ENCODE measurements around the gene DHRS1.

DHRS1 gene

DNA sequence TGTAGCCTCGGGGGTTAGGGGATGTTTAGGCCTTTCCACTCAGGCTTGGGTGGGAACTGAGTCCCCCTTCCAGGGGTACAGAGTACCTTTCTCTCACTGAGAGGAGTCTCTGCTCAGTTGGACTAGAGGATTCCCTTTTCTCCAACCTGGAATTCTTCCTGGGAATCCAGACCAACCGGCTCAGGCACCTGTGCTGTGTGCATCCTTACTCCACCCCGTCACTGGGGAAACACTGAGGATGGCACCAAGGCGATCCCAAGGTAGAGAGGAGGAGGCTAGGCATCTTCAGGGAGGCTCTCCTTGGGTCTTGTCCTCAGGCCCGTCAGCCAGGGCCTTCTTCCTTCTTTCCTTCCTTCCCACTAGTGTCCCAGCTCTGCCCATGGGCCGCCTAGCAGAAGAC is 35.7 kb downstream of the DHRS1 start:
- DNase-seq (ENCODE audit: low read depth), result no peak

DNA sequence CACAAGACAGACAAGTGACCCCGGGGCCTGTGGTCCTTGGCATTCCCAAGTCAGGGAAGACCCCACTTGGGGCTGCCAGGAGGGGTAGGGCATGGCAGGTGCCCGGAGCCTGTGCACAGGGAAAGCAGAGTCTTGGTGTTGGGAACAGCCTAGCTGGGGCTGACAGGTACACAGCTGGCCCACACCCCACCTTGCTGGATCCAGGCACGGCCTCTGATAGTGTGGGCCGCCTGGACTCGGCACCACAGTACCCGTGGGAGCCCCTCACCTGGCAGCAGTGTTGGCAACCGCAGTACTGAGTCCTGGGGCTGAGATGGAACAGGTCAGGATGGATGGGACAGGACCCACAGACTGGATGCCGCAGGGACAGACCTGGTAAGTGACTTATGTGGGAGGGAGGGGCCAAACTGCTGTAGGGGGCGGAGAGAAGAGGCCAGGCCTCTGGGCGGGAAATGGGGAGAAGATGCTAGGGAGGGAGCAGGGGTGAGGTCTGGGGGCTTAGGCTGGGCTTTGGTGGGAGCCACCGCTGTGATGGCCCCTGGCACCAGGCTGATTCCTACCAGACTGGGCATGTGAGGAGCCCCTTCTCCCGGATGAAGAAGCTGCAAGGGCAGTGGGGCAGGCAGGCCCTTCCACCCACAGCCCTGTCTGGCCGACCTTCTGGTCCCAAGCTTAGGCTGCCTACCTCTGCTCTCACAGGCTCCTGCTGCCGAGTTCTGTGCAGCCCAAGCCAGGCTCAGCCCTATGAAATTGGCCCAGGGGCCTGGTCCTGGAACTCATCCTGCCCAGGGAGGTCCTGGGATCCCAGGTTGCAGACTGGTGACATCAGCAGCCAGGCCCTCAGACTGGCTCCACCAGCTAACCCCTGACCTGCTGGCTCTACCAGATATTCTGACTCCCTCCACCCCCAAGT is 36.5 kb downstream of the DHRS1 start, which contains the start of gene TGM1:
TGM1 (minus strand) TSS at position 357 of the 913 bp plus-strand sequence. CDS start 825 bp downstream, outside the sequence.
- DNase-seq (ENCODE audit: low read depth), result no peak

DNA sequence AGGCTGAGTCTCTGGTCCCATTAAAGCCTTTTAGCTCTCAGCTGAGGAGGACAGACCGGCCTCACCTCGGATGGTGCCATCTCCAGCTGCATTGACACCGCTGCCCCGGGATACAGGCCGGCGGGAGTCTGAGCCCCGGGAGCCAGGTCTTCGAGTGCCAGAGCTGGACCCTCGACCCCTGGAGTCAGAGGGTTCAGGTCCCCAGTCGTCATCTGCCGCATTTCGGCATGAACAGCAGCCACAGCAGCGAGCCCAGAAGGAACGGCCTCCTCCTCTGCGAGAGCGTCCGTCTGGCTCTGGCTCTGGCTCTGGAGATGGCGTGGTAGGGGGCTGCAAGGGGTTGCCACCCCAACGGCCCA is 37.6 kb downstream of the DHRS1 start:
- no peak for DNase-seq (ENCODE audit: low read depth)

DNA sequence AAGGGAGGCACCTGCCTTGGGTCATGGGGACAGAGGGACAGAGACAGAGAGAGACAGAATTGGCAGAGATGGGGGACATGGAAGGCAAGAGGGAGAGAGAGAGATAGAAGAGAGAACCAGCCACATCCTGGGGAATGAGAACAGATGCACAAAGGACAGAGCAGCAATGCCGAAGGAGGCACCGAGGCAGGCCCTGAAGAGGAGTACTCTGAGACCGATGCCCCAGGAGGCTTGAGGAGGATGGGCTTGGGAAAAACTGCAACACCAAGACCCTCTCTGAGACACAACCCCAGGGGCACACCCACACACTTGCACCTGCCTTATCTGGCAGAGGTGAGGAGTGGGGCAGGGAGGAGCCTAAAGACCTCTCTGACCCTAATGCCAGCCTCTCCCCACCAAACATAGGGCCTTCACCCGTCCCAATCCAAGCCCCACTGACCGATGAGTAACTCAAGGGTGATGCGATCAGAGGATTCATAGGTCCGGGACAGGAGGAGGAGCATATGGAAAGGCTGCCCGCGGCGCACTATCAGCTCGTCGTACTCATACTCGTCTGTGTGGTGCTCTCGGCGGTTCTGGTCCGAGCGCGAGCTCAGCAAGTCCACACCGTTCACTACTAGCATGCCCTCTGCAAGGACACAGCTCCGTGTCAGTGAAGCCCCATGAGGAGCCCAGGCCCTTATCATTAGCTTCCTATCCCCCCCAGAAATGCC is 38.2 kb downstream of the DHRS1 start:
- no peak for DNase-seq (ENCODE audit: low read depth)

DNA sequence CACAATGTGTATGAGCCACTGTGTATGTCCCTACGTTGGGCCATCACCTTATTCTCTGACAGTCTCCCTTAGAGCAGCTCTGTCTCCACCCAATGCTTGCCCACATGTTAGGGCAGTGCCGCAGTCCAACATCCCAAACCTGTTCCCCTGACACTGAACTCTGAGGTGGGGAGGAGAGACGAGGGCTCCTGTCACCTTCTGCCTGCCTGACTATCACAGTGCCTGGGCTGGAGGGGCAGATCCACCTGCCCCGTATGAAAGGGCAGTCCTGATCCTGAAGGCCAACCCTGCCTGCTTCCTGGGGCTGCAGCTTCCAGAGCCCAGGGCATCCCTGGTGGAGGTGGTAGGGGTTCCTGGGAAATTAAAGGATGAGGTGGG is 38.8 kb downstream of the DHRS1 start:
- DNase-seq (ENCODE audit: low read depth), result no peak

DNA sequence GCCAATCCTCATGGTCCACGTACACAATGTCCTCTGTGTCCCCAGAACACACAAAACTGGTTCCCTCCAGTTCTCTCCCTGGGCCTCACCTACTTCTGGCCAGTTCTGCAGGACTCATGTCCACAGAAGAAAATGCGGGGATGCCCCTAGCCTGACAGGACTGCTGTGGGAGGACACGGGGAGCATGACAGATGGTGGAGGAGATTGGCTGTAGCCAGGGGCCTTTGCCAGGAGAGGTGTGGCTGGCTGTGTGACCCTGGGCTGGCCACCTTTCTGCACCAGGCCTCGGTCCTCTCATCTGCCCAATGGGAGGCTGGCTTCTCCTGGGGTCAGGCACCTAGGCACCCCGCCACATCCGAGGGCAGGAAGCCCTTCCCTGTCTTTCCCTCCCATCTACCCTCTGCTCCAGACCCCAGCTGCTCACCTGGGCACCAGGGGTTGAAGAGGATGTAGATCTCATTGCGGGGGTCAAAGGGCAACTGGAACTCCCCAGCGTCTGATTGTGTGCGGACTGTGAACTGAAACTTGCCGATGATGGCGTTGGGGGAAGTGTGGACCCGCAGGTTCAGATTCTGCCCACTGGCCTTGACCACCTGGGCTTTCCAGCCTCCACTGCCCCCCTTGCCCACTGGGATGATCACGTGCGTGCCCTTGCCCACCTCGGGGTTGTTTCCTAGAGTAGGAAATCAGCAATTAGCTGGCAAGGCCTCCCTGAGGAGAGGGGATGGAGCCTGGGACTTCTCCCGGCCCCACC is 39.4 kb downstream of the DHRS1 start:
- DNase-seq (ENCODE audit: low read depth), result no peak

DNA sequence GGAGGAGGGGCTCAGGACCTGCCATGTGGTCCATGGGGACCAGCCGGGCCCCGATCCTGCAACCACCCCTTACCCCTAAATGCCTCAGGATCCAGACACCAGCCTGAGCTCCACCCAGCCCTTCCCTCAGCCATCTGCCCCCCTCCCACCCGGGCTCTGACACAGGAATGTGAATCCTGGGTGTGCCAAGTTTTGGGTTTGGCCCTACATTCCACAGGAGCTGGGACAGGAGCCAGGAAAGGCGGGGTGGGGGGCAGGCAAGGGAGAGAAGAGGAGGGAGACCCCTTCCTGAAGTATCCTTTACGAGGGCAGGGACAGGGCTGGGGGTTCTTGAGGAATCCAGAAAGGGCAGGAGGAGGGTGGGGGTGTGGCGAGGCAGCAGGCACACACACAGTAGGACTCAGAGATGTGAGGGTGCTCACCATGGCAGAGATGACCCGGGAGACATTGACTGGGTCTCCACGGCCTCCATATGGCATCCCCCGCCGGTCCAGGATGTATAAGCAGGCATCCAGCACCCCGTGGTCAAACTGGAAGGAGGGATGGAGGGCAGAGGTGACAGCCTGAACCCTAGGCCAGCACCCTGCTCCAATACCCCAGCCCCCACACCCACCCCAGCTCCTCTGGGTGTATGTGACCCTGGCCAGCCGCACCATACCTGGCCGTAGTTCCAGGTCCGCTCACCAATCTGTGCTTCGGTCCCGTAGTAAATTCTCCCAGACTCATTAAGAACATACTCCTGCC is 40.1 kb downstream of the DHRS1 start:
- DNase-seq (ENCODE audit: low read depth), result no peak

DNA sequence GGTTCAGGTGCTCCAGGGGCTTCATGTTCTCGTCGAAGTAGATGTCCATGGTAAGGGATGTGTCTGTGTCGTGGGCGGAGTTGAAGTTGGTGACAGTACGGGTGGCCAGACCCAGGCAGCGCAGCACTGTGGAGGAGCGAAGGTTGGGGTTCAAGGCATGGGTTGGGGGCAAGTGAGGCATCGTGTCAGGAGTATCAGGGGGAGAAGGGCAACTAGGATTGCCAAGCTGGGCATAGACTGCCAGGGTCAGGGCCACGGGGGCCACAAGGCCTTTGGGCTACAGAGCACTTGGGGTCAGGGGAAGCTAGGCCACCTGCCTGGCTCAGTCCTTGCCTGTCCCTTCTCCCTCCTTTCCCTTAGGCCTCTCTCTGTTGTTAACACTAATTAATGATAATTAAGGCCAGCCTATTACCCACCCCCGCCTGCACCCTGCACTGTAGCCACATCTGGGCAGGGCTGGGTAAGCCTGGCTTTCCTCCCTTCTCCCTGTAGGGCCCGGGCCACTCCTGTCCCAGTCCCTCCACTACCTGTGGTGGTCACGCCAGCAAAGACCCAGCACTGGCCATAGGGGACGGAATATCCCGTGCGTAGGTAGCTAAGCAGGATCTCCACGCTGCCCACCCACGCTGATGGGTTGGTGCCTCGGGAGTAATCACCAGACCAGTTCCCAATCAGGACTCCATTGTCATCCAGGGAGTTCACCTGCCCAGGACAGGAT is 40.9 kb downstream of the DHRS1 start:
- no peak for DNase-seq (ENCODE audit: low read depth)

DNA sequence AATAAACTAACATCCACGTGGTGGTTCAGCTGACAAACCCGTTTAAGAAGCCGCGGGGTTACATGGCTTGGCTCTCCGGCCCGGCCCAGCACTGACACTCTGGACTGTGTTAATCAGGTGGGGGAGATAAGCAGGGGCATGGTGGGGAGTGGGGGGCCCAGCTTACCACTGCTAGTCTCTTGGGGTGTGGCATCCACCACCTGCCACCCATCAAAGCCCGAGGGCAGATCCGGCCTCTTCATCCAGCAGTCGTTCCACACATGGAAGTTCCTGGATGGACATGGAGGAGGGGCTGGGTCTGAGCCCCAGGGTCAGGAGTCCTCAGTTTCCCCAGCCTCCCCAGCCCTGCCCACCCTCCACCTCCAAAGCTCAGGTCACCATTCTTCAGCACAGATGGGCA is 41.5 kb downstream of the DHRS1 start:
- DNase-seq (ENCODE audit: low read depth), result no peak

DNA sequence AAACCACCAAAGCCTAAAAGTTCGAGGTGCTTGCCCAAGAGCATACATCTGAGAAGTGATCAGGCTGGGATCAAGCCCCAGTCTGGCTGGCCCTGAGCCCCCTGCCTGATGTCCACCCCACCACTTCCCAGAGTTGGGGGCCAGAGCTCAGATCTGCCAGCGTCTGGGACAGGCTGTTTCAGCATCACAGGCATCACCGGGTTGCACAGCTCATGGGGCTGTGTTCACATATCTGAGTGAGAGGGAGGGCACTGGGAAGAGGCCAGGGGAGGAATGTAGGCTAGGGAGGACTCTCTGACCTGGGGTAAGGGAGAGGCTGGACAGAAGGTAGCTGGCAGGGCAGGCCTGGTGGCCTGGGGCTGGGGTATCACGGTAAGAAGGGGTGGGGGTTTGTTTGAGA is 42.6 kb downstream of the DHRS1 start:
- no peak for DNase-seq (ENCODE audit: low read depth)

DNA sequence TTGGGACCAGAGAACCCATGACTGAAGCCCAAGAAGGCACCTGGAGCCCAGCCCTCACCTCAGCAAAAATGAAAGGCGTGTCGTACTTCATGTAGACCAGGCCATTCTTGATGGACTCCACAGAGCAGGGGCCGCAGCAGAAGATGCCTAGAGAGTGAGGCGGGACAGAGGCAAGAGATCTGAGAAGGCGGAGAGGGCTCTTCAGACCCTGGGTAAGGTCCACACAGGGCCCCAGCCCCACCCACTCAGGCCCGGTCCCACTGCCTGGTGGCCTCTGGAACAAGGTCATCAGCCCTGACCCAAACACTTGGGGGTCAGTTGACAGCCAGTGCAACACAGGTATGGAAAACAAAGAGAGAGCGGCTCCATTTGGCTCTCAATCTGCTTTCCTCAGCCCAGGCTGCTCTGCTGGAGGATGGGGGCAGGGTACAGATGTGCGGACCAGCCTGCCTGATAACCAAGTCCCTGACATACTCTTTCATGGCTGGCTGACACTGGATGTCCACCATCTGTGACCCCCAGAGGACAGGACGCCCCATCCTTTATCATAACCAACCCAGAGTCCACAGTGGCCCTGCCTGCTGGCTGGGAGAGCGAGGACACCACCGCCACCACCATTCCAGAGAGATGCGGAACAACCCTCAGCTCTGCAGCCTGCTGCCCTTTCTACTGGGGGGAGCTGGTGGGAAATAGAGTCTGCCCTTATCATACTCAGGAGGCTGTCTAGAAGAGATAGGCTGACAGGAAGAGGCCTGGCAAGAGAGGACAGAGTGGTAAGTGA is 43.5 kb downstream of the DHRS1 start:
- no peak for DNase-seq (ENCODE audit: low read depth)

DNA sequence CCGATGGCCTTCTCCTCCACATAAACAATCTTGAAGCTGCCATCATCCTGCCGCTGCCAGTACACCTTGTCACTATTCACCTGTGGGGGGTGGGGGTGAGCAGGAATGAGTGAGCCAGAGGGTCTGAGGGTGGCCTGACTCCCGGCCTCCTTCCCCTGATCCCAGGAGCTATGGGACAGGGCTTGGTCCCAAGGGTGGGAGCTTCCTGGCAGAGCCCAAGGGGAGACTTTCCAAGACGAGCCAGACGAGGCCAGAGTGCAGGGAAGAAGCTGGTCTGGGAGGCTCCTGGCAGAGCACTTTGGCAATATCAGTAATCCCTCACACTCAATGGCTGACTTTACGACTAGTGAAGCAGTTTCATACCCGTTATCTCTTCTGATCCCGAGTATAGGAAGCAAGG is 44.1 kb downstream of the DHRS1 start:
- DNase-seq (ENCODE audit: low read depth), result no peak

DNA sequence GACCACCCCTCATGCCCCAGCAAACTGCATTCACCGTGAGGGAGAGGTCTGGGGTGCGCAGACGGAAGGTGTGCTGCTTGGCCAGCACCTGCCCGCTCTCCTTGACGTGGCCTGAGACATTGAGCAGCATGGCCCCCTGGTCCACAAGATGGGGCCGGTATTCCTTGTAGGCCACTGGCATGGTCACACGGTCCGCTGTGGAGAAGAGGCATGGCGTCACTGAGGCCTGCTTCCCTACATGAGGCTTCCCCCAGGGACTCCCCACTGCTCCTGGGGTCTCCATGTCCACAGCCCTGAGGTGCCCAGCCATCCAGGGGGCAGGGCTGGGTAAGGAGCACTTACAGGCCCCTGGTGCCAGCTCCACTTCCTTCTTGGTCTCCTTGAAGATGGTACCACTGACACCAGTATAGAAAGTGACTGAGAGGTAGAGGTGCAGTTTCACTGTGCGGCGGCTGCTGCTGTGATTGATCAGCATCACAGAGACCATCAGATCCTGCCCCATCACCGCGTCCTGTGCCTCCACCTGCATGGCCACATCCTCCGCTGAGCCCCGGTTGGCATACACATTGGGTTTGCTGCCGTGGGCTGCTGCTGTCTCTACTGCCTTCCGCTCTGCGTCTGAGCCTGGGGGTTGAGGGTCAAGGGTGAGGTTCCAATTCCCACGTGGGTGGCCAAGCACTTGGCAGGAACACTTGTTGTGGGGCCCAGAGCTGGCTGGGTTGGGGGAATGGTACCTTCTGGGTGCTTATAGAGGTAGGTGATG is 44.8 kb downstream of the DHRS1 start:
- DNase-seq (ENCODE audit: low read depth), result no peak

DNA sequence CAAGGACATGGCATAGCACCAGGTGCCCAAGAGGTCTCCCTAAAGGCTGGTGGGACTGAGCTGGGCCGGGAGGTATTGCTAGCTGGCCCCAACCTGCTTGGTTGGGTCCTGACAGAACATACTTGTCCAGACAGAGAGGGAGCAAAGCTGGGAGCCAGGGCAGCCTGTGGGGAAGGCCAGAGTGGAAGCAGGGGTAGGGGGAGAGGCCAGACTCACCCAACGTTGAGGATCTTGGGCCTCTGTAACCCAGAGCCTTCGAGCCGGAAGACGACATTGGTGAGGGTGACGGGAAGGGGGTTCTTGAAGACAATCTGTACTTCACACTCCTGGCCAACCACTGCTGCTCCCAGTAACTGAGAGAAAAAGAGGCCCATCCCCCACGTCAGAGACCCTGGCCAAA is 45.6 kb downstream of the DHRS1 start:
- no peak for DNase-seq (ENCODE audit: low read depth)

DNA sequence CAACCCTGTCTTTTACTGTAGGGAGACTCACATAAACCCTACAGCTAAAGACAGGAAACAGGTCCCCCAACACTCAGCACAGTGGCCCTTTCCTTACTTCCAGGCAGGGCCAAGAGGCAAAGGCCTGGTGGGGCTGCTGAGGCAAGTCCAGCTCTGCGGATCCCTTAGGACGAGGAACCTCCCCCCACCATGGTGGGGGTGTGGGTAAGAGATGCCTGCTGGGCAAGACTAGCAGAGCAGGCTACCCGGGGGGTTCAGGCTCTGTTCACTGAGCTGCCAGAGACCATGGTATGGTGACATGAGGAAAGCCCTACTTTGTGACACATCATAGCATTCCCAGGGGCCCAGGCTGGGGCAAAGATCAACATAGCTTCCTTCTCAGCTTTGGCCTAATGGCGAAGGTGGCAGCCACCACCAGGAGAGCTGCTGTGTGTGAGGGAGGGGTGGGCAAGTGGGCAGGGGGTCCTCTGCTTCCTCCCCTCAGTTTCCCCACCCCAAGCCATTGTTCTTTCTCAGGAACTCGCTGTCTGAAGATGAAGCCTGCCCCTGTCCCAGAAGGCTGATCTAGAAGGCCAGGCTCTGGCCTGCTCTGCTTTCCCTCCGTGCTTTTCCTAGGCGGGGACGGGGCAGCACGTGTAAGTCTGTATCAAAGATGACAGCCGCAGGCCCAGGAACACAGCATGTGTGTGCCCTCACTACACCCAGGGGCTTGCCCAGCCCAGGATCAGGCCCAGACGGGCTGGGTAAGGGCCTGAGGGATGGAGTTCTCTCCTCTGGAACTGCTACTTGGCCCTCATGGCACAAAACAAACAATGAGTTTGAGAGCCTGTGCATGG is 47.1 kb downstream of the DHRS1 start:
- no peak for DNase-seq (ENCODE audit: low read depth)

DNA sequence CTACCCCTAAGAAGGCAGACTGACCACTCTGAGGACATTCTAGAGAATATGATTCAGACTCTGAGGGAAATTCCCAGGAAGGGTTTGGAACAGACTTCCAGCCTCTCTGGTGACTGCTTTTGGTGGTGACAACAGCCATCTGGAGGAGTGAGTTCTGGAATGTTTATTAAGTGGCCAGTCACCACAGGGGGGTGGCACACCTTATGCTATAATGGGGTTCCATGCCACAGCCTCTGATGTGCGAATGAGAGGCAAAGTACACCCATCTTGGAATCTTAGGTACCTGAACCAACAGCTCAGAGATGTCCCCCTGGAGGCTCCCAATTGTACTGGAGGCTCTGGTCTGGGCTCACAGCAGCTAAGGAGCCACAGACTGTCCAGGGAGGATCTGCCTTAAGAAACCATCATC is 47.7 kb downstream of the DHRS1 start:
- DNase-seq (ENCODE audit: low read depth), result peak; percentile 73

DNA sequence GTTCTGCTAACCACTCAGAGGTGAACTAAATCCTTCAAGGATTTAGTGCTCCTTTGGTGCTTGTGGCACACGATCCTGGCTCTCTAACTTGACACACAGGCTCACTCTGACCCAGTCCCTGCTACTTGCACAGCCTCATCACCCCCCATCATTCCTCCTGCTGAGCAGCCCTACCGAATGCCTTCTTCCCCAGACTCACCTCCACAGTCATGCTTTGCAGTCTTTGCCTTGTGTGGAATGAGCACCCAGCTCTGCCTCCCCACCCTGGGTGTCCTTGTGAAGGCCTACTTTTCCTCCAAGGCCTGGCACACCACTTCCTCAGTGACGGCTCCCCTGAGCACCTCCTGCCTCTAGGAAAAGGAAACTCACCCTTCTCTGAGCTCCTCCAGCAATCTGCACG is 49.2 kb downstream of the DHRS1 start:
- DNase-seq (ENCODE audit: low read depth), result no peak

DNA sequence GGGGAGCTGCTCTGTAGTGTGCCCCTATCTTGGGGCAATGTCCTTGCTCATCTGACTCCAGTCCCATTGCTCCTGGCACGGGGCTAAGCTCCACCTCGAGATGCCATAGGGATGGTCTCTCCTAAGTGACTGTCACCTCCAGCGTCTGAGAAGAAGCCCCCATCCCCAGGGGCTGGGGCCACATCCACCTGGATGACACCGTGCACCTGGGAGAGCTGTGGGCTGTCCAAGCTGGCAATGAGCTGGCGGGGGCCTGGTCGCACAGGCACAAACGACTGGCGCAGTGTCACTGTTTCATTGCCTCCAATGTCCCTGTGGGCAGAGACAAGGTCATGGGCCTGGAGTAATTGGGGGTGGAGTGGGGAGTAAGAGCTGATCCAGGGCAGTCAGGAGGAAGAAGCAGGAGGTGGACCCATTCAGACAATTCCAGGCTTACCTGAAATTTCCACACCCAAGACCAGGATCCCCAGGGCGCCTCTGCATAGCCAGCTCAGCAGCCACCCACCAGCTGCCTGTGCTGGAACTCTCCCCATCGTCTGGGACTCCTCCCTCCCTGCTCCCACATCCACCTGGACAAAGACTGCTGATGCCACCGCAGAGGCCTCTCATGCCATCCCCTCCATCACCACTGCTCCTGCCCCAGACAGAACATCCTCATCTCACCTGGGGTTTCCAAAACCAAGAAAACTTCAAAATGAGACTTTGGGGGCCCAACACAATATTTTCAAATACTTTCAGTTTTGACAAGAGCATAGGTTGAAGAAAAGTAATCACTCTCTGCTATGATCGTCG is 50.2 kb downstream of the DHRS1 start:
- DNase-seq (ENCODE audit: low read depth), result no peak
